ENCODE measurements around the gene COQ10B. TPM values are rescaled to one million over a fixed set of nuclear protein-coding genes. Genes with fewer than 3 reads are reported as not detected.
A peak's percentile ranks its signal among the peaks of the same experiment; 100 is the strongest.
"Not testable (repeated sequence)": the region's sequence is repeated elsewhere in the genome, so short reads cannot be mapped to it uniquely, and the experiment has no call there.

Gene COQ10B
- total and polyA plus RNA-seq, 4 donors: 12.0 to 22.1 (median 16.5) TPM

DNA sequence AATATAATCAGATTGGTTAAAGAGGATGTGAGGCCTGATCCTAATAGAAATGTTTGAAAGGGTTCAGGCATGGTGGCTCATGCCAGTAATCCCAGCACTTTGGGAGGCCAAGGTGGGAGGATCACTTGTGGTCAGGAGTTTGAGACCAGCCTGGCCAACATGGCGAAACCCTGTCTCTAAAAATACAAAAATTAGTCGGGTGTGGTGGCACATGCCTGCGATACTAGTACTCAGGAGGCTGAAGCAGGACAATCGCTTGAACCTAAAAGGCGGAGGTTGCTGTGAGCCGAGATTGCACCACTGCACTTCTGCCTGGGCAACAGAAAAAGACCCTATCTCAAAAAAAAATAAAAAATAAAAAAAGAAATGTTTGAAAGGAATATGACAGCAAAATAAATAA lies 20.8 kb upstream of the COQ10B start:
- 80% methylated on average over 6 of the region's 6 CpGs for WGBS
- not testable (repeated sequence) for H3K4me3 ChIP-seq (ENCODE audit: low read depth in 1 of 3, low read length in 3 of 3); H3K27me3 ChIP-seq (ENCODE audit: control insufficient read depth in 4 of 4, insufficient read depth in 4 of 4, low read length in 3 of 4); H3K27ac ChIP-seq (ENCODE audit: low read depth in 1 of 2, low read length in 2 of 2); H3K9me3 ChIP-seq (ENCODE audit: control insufficient read depth in 4 of 4, low read length in 3 of 4); H3K36me3 ChIP-seq (ENCODE audit: control insufficient read depth in 4 of 4, insufficient read depth in 3 of 4, low read depth in 1 of 4, low read length in 3 of 4); H3K9ac ChIP-seq (ENCODE audit: low read depth in 1 of 2, low read length in 2 of 2); DNase-seq (ENCODE audit: low spot score)
- peaks cover 18 to 54% (median 35%) of the 10 kb centered on the region in 4 donors for H3K4me1 ChIP-seq (ENCODE audit: control insufficient read depth in 4 of 4, insufficient read depth in 4 of 4, low read length in 3 of 4)

DNA sequence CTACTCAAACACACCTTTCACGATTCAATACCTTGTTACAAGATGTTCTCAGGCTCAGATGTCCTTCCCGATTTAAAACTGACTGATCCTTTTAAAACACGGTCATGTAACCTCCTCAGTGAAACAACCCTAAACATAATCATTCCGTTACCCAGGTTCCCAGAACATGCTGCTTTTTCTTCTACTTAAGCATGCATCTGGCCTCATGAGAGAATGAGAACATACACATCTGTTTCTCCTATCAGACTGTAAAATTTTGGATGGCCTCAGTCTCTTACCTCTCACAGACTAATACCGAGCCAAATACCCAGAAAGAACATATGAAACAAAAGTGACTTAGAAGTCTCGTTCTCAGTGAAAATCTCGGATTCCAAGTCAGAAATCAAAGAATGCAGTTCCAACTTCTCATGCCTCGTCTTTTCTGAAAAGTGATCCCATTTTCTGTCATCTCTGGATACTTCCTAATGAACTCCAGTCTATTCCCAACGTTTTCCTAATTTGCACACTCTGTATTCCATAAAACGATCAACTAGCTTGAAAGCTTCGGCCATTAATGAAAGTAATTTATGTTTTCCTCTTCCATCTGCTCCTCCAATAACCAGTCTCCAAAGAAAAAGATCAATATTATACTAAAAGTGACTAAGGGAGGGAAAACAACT lies 19.4 kb upstream of the COQ10B start:
- Histone ChIP-seq H3K36me3 (ENCODE audit: control insufficient read depth in 4 of 4, insufficient read depth in 3 of 4, low read depth in 1 of 4, low read length in 3 of 4) (no peaks in the 10 kb centered on the region), H3K27me3 (ENCODE audit: control insufficient read depth in 4 of 4, insufficient read depth in 4 of 4, low read length in 3 of 4) (no peaks in the 10 kb centered on the region), H3K4me1 (ENCODE audit: control insufficient read depth in 4 of 4, insufficient read depth in 4 of 4, low read length in 3 of 4) (peaks cover 14 to 49% (median 34%) of the 10 kb centered on the region in 4 donors), H3K4me3 (ENCODE audit: low read depth in 1 of 3, low read length in 3 of 3) (peak overlapping the region; percentile 73 to 98 (median 94)), H3K9ac (ENCODE audit: low read depth in 1 of 2, low read length in 2 of 2) (peak overlapping the region; percentile 99), H3K9me3 (ENCODE audit: control insufficient read depth in 4 of 4, low read length in 3 of 4) (no peaks in the 10 kb centered on the region), H3K27ac (ENCODE audit: low read depth in 1 of 2, low read length in 2 of 2) (peak overlapping the region; percentile 97)
- WGBS: under 1% methylated on average over 11 of the region's 11 CpGs
- no peak for DNase-seq (ENCODE audit: low spot score)
- TF ChIP-seq RXRA (IDR thresholded peaks at IDR 0.05) (no peak), FOXA1 (IDR thresholded peaks at IDR 0.05) (no peak), HNF4G (IDR thresholded peaks at IDR 0.05) (no peak), JUND (IDR thresholded peaks at IDR 0.05) (no peak), NR2F2 (IDR thresholded peaks at IDR 0.05) (no peak), RAD21 (IDR thresholded peaks at IDR 0.05) (no peak)
- TF ChIP-seq, protein P1, sequence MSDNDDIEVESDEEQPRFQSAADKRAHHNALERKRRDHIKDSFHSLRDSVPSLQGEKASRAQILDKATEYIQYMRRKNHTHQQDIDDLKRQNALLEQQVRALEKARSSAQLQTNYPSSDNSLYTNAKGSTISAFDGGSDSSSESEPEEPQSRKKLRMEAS (IDR thresholded peaks at IDR 0.05): no peak

DNA sequence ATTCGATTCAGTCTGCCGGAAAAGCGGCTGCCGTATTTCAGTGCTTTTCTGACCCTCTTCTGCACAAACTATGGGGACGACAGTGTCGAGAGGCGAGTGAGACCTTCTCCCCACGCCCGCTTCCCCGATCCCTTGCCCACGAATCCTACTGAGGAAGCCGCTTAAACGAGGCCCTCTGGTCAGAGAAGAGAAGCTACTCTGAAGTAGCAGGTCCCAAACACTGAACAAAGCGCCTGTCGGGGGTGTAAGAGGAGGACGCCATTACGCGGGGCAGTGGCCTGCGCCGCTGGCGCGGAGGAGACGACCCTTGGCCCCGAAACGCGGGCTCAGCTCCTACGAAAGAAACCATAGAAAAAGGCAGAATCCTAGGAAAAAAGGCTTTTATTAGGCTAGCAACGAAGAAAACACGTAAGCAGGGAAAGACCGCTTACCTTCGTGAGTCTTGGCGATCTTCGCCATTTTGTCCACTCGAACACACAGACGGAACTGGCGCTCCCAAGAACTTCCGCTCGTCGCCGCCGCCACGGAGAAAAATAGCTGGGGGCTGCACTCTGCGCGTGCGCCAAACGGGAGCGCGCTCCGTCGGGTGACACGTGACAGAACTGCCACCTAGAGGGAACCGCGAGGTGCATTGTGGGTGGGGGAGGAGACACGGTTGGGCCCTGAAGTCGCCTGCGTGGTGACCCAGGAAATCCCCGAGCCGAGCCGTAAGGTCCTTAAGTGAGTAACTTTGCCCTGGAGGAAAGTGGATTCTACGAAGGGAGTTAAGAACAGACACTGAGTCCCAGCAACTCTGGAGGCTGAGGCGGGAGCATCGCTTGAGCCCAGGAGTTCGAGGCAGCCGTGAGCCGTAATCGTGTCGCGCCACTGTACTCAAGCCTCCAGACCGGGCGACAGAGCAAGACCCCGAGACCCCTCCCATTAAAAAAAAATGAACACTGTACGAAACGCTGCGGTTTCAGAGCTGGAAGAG lies 18.5 kb upstream of the COQ10B start, which contains the start of gene SF3B1:
Gene SF3B1, minus strand, starts transcription at position 488 of the 973 bp plus-strand sequence. Its CDS starts 29 bp downstream, at position 459.
- no peaks in the 10 kb centered on the region for H3K9me3 ChIP-seq (ENCODE audit: control insufficient read depth in 4 of 4, low read length in 3 of 4)
- H3K9ac ChIP-seq (ENCODE audit: low read depth in 1 of 2, low read length in 2 of 2): peak within 1 kb of the TSS; percentile 99
- under 1% methylated on average over 74 of the region's 74 CpGs for WGBS
- peak; percentile 98 for DNase-seq (ENCODE audit: low spot score)
- peak within 1 kb of the TSS; percentile 73 to 98 (median 94) for H3K4me3 ChIP-seq (ENCODE audit: low read depth in 1 of 3, low read length in 3 of 3)
- H3K27me3 ChIP-seq (ENCODE audit: control insufficient read depth in 4 of 4, insufficient read depth in 4 of 4, low read length in 3 of 4): no peaks in the 10 kb centered on the region
- H3K4me1 ChIP-seq (ENCODE audit: control insufficient read depth in 4 of 4, insufficient read depth in 4 of 4, low read length in 3 of 4): peaks cover 12 to 42% (median 30%) of the 10 kb centered on the region in 4 donors
- H3K36me3 ChIP-seq (ENCODE audit: control insufficient read depth in 4 of 4, insufficient read depth in 3 of 4, low read depth in 1 of 4, low read length in 3 of 4): no peaks in the 10 kb centered on the region
- peak within 1 kb of the TSS; percentile 97 for H3K27ac ChIP-seq (ENCODE audit: low read depth in 1 of 2, low read length in 2 of 2)
- TF ChIP-seq, protein P2, sequence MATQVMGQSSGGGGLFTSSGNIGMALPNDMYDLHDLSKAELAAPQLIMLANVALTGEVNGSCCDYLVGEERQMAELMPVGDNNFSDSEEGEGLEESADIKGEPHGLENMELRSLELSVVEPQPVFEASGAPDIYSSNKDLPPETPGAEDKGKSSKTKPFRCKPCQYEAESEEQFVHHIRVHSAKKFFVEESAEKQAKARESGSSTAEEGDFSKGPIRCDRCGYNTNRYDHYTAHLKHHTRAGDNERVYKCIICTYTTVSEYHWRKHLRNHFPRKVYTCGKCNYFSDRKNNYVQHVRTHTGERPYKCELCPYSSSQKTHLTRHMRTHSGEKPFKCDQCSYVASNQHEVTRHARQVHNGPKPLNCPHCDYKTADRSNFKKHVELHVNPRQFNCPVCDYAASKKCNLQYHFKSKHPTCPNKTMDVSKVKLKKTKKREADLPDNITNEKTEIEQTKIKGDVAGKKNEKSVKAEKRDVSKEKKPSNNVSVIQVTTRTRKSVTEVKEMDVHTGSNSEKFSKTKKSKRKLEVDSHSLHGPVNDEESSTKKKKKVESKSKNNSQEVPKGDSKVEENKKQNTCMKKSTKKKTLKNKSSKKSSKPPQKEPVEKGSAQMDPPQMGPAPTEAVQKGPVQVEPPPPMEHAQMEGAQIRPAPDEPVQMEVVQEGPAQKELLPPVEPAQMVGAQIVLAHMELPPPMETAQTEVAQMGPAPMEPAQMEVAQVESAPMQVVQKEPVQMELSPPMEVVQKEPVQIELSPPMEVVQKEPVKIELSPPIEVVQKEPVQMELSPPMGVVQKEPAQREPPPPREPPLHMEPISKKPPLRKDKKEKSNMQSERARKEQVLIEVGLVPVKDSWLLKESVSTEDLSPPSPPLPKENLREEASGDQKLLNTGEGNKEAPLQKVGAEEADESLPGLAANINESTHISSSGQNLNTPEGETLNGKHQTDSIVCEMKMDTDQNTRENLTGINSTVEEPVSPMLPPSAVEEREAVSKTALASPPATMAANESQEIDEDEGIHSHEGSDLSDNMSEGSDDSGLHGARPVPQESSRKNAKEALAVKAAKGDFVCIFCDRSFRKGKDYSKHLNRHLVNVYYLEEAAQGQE (IDR thresholded peaks at IDR 0.05): peak; percentile 86
- TF ChIP-seq, protein P3, sequence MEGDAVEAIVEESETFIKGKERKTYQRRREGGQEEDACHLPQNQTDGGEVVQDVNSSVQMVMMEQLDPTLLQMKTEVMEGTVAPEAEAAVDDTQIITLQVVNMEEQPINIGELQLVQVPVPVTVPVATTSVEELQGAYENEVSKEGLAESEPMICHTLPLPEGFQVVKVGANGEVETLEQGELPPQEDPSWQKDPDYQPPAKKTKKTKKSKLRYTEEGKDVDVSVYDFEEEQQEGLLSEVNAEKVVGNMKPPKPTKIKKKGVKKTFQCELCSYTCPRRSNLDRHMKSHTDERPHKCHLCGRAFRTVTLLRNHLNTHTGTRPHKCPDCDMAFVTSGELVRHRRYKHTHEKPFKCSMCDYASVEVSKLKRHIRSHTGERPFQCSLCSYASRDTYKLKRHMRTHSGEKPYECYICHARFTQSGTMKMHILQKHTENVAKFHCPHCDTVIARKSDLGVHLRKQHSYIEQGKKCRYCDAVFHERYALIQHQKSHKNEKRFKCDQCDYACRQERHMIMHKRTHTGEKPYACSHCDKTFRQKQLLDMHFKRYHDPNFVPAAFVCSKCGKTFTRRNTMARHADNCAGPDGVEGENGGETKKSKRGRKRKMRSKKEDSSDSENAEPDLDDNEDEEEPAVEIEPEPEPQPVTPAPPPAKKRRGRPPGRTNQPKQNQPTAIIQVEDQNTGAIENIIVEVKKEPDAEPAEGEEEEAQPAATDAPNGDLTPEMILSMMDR (IDR thresholded peaks at IDR 0.05; ENCODE audit: low read depth, low read length, missing input control): no peak
- TF ChIP-seq FOXA2 (IDR thresholded peaks at IDR 0.05) (no peak), TAF1 (conservative IDR thresholded peaks at IDR 0.05) (peak; percentile 85), GABPA (IDR thresholded peaks at IDR 0.05 in 1 of 2, conservative IDR thresholded peaks at IDR 0.05 in 1 of 2) (peak; percentile 81 to 94), HNF4G (IDR thresholded peaks at IDR 0.05) (peak; percentile 28), RAD21 (IDR thresholded peaks at IDR 0.05) (peak; percentile 33 to 36), YY1 (IDR thresholded peaks at IDR 0.05) (peak; percentile 99), RXRA (IDR thresholded peaks at IDR 0.05) (peak; percentile 51 to 57), NR2F2 (IDR thresholded peaks at IDR 0.05) (peak; percentile 76), JUND (IDR thresholded peaks at IDR 0.05) (peak in 1 of 2 donors; percentile 53), HNF4A (conservative IDR thresholded peaks at IDR 0.05) (peak; percentile 13 to 44), SP1 (IDR thresholded peaks at IDR 0.05) (peak; percentile 65), EGR1 (IDR thresholded peaks at IDR 0.05; ENCODE audit: low read depth in 2 of 2) (no peak)
- TF ChIP-seq, protein P4, sequence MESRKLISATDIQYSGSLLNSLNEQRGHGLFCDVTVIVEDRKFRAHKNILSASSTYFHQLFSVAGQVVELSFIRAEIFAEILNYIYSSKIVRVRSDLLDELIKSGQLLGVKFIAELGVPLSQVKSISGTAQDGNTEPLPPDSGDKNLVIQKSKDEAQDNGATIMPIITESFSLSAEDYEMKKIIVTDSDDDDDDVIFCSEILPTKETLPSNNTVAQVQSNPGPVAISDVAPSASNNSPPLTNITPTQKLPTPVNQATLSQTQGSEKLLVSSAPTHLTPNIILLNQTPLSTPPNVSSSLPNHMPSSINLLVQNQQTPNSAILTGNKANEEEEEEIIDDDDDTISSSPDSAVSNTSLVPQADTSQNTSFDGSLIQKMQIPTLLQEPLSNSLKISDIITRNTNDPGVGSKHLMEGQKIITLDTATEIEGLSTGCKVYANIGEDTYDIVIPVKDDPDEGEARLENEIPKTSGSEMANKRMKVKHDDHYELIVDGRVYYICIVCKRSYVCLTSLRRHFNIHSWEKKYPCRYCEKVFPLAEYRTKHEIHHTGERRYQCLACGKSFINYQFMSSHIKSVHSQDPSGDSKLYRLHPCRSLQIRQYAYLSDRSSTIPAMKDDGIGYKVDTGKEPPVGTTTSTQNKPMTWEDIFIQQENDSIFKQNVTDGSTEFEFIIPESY (IDR thresholded peaks at IDR 0.05): peak; percentile 68
- TF ChIP-seq, protein P1 (IDR thresholded peaks at IDR 0.05): peak; percentile 81
